ENCODE data around the gene C18orf32.
"Not testable (repeated sequence)": the region's sequence is repeated elsewhere in the genome, so short reads cannot be mapped to it uniquely, and the experiment has no call there.

The C18orf32 gene

DNA sequence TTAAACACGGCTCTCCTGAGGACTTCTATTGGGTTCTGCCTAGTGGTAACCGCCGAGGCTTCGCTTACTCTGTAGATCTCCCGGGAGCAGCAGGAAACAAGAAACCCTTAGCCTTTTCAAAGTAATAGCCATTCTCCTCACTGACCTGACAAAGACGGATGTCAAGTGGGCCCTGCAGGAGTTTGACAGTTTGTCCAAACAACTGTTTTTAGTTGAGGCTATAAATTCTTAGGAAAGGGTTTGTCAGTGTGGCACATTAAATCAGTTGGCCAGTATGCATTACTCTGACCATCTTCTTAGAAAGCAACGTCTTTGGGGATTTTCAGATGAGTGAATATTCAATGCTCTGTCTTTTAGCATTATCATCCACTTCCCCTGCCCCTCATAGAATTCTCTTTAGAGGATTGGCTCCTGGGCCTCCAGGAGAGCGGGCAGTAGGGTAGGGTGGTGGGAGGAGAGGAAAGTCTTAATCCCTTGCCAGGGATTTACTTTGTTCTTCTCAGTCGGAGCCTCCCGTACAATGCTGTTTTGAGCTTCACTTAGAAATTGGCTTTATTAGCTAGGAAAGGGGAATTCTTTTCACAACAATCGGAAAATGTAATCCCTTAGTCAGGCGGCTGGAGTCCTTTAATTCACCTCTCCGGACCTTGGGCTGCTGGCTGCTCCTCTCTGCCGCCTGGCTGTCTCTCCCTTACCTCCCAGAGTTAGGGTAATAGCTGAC, 13.3 kb upstream of the C18orf32 start:
- DNase-seq: no peak

- DNase-seq: no peak
Measured at GRCh38 chr18:49499046-49499637, 12.1 kb upstream of the C18orf32 start.

DNA sequence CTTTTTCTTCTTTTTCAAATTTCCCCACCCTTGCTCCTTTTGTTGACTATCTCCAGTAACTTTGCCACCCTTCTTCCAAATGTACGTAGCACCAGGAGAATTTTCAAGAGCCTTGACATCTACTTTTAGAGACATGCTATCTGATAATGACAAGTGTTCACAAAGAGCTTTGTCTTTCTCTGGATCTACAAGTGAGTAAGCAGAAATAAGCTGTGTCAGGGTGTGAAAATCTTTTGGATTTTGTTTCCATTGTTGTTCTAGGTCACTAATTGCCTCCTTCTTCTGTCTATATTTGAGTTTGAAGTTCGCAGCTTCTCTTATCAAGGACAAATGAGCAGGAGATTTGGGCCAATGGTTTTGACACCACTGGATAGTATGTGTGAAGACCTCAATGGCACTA, 8.4 kb upstream of the C18orf32 start:
- no peak for DNase-seq

GRCh38 chr18:49495076-49495475, 8.0 kb upstream of the C18orf32 start:
- DNase-seq: no peak

- no peak for DNase-seq
Measured at GRCh38 chr18:49494660-49495059, 7.6 kb upstream of the C18orf32 start.

GRCh38 chr18:49492694-49493033, 5.6 kb upstream of the C18orf32 start:
- DNase-seq: no peak

- peak; percentile 23 to 94 (median 77) for DNase-seq
Measured at GRCh38 chr18:49491857-49492693, 5.0 kb upstream of the C18orf32 start, which contains the start of gene RPL17. RPL17 (minus strand) TSS chr18:49492465.

DNA sequence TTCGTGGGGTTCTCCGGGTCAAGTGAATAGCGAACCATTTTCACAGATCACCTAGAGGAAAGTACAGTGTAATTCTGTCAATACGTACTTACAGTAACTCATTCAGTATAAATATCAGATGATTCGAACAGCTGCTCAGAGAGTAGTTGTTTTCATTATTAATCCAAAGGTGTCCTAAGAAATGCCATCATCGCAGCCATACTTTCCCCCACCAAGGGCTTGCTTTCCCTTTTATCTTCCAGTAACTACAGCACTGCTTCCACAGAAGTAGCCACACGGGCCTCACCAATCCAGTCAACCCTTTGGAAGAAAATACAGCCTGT, 4.5 kb upstream of the C18orf32 start:
- DNase-seq: no peak

DNA sequence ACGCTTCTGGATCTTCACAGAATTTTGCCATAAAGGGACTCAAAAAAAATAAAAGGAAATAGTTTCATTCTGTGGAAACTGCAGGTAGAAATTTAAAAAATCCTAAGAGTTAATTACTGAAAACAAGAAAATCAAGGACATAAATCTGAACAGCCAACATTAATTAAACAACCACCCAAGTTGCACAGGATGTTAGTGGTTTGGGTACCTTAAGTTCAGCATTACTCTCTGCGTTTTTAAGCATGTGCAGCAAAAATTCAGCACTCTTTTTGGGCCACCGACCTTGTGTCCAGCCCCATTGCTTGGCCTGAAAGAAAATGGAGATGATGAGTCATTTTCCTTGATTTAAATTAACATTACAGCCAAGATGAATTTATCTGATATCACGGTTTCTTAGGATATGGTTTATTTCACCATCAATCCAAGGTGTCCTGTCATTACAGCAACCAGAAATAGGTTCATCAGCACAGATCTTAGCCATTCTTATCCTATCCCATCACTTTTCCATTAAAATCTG, 3.3 kb upstream of the C18orf32 start:
- DNase-seq: no peak

DNA sequence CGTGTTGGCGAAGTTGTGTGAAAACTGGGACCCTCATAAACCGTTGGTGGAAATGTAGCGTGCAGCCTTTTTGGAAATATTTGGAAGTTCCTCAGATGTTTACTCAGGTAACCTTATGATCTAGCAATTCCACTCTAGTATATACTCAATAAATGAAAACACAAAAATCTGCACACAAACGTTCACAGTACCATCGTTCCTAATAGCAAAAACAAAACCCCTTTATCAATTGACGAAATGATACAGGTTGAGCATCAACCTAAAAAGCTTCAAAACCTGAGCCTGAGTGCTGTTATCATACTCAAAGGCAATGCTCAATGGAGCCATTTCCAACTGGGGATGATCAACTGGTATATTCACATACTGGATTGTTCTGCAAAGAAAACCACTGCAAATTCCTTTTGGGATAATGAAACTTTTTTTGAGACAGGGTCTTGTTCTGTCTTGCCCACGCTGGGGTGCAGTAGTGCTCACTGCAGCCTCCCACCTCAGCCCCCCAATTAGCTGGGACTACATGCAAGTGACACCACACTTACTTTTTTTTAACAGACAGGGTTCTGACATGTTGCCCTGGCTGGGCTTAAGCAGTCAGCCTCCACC, 777 bp upstream of the C18orf32 start:
- no peak for DNase-seq

- DNase-seq: no peak
Measured at GRCh38 chr18:49486606-49486952, 455 bp downstream of the C18orf32 start.

- DNase-seq: no peak
Measured at GRCh38 chr18:49486134-49486533, 900 bp downstream of the C18orf32 start.

- DNase-seq: no peak
Measured at GRCh38 chr18:49483198-49483597, 3.8 kb downstream of the C18orf32 start.

DNA sequence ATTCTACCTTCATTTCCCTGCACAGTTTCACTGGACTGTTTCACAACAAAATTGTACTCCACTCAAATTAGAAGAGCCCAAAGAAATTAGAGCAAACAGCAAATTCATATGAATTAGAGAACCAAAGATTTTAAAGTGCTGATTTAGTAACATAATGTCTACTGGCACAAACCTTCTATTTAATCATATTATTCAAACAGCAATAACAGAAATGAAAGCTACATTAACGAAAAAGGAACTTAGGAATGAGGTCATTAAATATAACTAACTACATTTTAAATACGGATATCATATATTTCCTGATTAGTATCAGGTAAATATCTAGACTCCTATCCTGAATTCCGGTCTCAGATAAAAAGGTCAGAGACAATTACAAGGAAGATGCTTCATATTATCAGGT, 5.1 kb downstream of the C18orf32 start:
- no peak for DNase-seq

DNA sequence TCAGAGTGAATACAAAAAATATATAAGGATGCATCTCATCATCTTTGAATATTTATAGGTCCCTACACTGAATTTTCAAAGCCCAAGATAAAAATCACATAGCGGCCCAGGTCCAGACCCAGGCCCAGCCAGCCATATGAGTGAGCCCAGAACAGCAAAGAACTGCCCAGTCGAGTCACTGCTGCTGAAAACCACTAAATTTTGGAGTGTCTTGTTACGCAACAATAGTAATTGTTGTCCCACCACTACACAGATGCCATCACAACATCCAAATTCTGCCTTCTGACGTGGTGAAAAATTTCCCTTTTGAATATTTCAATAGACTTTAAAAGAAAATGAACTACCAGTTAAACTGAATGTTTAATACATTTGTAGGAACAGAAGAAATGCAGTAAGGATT, 5.7 kb downstream of the C18orf32 start:
- no peak for DNase-seq

GRCh38 chr18:49479381-49480137, 7.5 kb downstream of the C18orf32 start:
- DNase-seq: no peak

- peak in 1 of 14 donors; percentile 10 for DNase-seq
Measured at GRCh38 chr18:49476664-49477411, 10.2 kb downstream of the C18orf32 start.

DNA sequence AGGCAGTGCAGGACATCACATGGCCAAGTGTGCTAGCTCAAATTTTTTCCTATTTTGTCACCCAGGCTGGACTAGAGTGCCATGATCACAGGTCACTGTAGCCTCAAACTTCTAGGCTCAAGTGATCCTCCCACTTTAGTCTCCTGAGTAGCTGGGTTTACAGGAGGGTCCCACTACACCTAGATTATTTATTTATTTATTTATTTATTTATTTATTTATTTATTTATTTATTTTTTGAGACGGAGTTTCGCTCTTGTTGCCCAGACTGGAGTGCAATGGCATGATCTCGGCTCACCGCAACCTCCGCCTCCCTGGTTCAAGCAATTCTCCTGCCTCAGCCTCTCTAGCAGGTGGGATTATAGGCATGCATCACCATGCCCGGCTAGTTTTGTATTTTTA, 12.1 kb downstream of the C18orf32 start:
- not testable (repeated sequence) for DNase-seq

DNA sequence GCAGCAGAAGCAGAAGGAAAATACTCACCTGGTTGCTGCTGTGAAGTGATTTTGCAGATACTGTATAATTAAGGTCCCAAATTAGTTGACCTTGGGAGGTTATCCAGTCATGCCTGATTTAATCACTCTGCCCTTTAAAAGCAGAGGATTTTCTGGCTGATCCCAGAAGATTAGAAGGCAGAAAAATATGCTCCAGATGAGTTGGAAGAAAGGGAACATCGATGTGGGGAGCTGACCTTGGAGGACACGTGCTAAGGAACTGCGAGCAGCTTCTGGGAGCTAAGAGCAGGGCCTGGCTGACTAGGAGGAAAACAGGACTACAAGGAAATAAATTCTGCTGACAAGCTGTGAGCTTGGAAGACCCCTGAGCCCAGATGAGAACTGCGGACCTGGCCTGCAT, 13.3 kb downstream of the C18orf32 start:
- DNase-seq: no peak

GRCh38 chr18:49472459-49472858, 14.6 kb downstream of the C18orf32 start:
- no peak for DNase-seq

DNA sequence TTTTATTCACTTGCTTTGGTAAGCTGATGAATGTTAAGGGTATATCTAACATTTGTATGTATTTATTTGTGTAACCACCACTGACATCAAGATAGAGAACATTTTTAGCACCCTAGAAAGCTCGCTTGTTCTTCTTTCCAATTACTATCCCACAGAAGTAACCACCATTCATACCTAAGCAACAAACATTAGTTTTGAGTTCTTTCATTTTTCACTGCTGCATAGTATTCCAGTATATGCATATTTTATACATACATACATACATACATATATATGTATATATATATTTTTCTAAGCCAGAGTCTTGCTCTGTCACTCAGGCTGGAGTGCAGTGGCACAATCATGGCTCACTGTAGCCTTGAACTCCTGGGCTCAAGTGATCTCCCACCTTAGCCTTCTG, 15.5 kb downstream of the C18orf32 start:
- no peak for DNase-seq

GRCh38 chr18:49467599-49467998, 19.4 kb downstream of the C18orf32 start:
- DNase-seq: no peak
